ENCODE results near the gene NECTIN2.
"Not testable (repeated sequence)": the region's sequence is repeated elsewhere in the genome, so short reads cannot be mapped to it uniquely, and the experiment has no call there.

GRCh38 chr19:44888335-44888734, 42.2 kb downstream of the NECTIN2 start:
- TF ChIP-seq YY1 (IDR thresholded peaks at IDR 0.05; ENCODE audit: insufficient read depth, insufficient read length); ZNF274 (IDR thresholded peaks at IDR 0.05; ENCODE audit: low read depth, low read length): not testable (repeated sequence)

Data from NT2/D1 (cell line).